H9 (cell line): ENCODE results near the gene GPR42. TPM values are rescaled to one million over a fixed set of nuclear protein-coding genes. Genes with fewer than 3 reads are reported as not detected.

Source experiments
- DNase-seq: peaks from one replicate; pipeline ENCODE4 v3.0.0-alpha.2; 2017
- H2AFZ ChIP-seq: one replicate; pipeline ENCODE4 v1.6.1; 2013; ENCODE audit warnings: mild to moderate bottlenecking, low read length, control low read depth, moderate library complexity
- H2AK5ac ChIP-seq: 2 replicates; pipeline ENCODE4 v1.6.1; 2013; ENCODE audit warnings: low read length, control low read depth, mixed read lengths; ENCODE audit not compliant: insufficient read length
- H2BK120ac ChIP-seq: one replicate; pipeline ENCODE4 v1.6.1; 2013; ENCODE audit warnings: low read depth, mild to moderate bottlenecking, low read length, control low read depth, inconsistent platforms; ENCODE audit not compliant: poor library complexity, severe bottlenecking
- H2BK12ac ChIP-seq: 2 replicates; pipeline ENCODE4 v1.6.1; 2013; ENCODE audit warnings: low read length, control low read depth, mixed read lengths, low read depth; ENCODE audit not compliant: insufficient read length
- H2BK15ac ChIP-seq: 2 replicates; pipeline ENCODE4 v1.6.1; 2013; ENCODE audit warnings: low read depth, low read length, control low read depth
- H2BK20ac ChIP-seq: one replicate; pipeline ENCODE4 v1.6.1; 2013; ENCODE audit warnings: low read depth, mild to moderate bottlenecking, low read length, control low read depth, inconsistent platforms; ENCODE audit not compliant: poor library complexity, severe bottlenecking
- H2BK5ac ChIP-seq: 2 replicates; pipeline ENCODE4 v1.6.1; 2013; ENCODE audit warnings: low read length, control low read depth, mixed read lengths; ENCODE audit not compliant: insufficient read length
- H3K14ac ChIP-seq: 2 replicates; pipeline ENCODE4 v1.6.1; 2013; ENCODE audit warnings: low read length, control low read depth; ENCODE audit not compliant: insufficient read depth
- H3K18ac ChIP-seq: 2 replicates; pipeline ENCODE4 v1.6.1; 2013; ENCODE audit warnings: low read depth, mild to moderate bottlenecking, mixed read lengths, low read length, control low read depth; ENCODE audit not compliant: insufficient read length
- H3K23ac ChIP-seq: 2 replicates; pipeline ENCODE4 v1.6.1; 2013; ENCODE audit warnings: low read length, control low read depth, mixed read lengths, low read depth; ENCODE audit not compliant: insufficient read length
- H3K23me2 ChIP-seq: 2 replicates; pipeline ENCODE4 v1.6.1; 2013; ENCODE audit warnings: low read depth, mild to moderate bottlenecking, mixed read lengths, low read length, control low read depth; ENCODE audit not compliant: insufficient read length, poor library complexity, severe bottlenecking
- H3K27ac ChIP-seq: 2 replicates; pipeline ENCODE4 v1.5.1; 2013; ENCODE audit warnings: low read length, control low read depth, mixed read lengths, low read depth; ENCODE audit not compliant: insufficient read length
- H3K27me3 ChIP-seq: 2 replicates; pipeline ENCODE4 v1.6.1; 2013; ENCODE audit warnings: low read length, control low read depth, inconsistent platforms; ENCODE audit not compliant: insufficient read depth
- H3K4ac ChIP-seq: 2 replicates; pipeline ENCODE4 v1.6.1; 2013; ENCODE audit warnings: low read depth, mild to moderate bottlenecking, control low read depth, inconsistent platforms, low read length, moderate library complexity
- H3K4me1 ChIP-seq: 2 replicates; pipeline ENCODE4 v1.6.1; 2013; ENCODE audit warnings: low read length, control low read depth, inconsistent platforms; ENCODE audit not compliant: insufficient read depth
- H3K4me2 ChIP-seq: 2 replicates; pipeline ENCODE4 v1.6.1; 2013; ENCODE audit warnings: low read length, control low read depth, mixed read lengths; ENCODE audit not compliant: insufficient read length, insufficient read depth
- H3K56ac ChIP-seq: 2 replicates; pipeline ENCODE4 v1.6.1; 2013; ENCODE audit warnings: low read depth, mild to moderate bottlenecking, mixed read lengths, low read length, control low read depth; ENCODE audit not compliant: insufficient read length
- H3K79me1 ChIP-seq: 2 replicates; pipeline ENCODE4 v1.6.1; 2013; ENCODE audit warnings: low read depth, mild to moderate bottlenecking, moderate library complexity, low read length, control low read depth, inconsistent platforms; ENCODE audit not compliant: insufficient read depth, poor library complexity, severe bottlenecking
- H3K79me2 ChIP-seq: 2 replicates; pipeline ENCODE4 v1.6.1; 2013; ENCODE audit warnings: low read length, control low read depth, inconsistent platforms; ENCODE audit not compliant: insufficient read depth
- H3K9ac ChIP-seq: 2 replicates; pipeline ENCODE4 v1.6.1; 2013; ENCODE audit warnings: low read length, control low read depth, mixed read lengths; ENCODE audit not compliant: insufficient read length; ENCODE audit errors: extremely low read depth
- H3K9me3 ChIP-seq: one replicate; pipeline ENCODE4 v1.6.1; 2013; ENCODE audit warnings: low read depth, low read length, inconsistent platforms; ENCODE audit not compliant: control insufficient read depth
- H3T11ph ChIP-seq: one replicate; pipeline ENCODE4 v1.6.1; 2013; ENCODE audit warnings: mild to moderate bottlenecking, low read length, control low read depth, inconsistent platforms
- H4K20me1 ChIP-seq: one replicate; pipeline ENCODE4 v1.6.1; 2013; ENCODE audit not compliant: control insufficient read depth, insufficient read length, insufficient read depth
- H4K5ac ChIP-seq: 2 replicates; pipeline ENCODE4 v1.6.1; 2013; ENCODE audit warnings: low read depth, mild to moderate bottlenecking, mixed read lengths, low read length, control low read depth; ENCODE audit not compliant: insufficient read length
- H4K8ac ChIP-seq: replicated peaks from 2 replicates; pipeline ENCODE4 v1.6.1; 2013; ENCODE audit warnings: low read length, control low read depth, mixed read lengths, low read depth; ENCODE audit not compliant: insufficient read length
- H4K91ac ChIP-seq: 2 replicates; pipeline ENCODE4 v1.6.1; 2013; ENCODE audit warnings: low read depth, mild to moderate bottlenecking, moderate library complexity, mixed read lengths, low read length, control low read depth; ENCODE audit not compliant: insufficient read length
- H3K27ac Mint-ChIP-seq, 3 experiments: 2 replicates in 2 of 3; 3 replicates in 1 of 3; pipeline ENCODE4 v1.8.0; 2020 to 2021; ENCODE audit warnings: mixed read lengths in 3 of 3, mild to moderate bottlenecking in 1 of 3, moderate library complexity in 1 of 3
- H3K27me3 Mint-ChIP-seq: 2 replicates; pipeline ENCODE4 v1.8.0; 2021; ENCODE audit warnings: low read depth, mild to moderate bottlenecking, moderate library complexity, mixed read lengths
- H3K36me3 Mint-ChIP-seq, 3 experiments: 2 replicates in 2 of 3; 3 replicates in 1 of 3; pipeline ENCODE4 v1.8.0; 2020 to 2021; ENCODE audit warnings: low read depth in 3 of 3, mixed read lengths in 3 of 3; ENCODE audit not compliant: insufficient read depth in 1 of 3
- H3K4me1 Mint-ChIP-seq, 2 experiments: 2 replicates each; pipeline ENCODE4 v1.8.0; 2020; ENCODE audit warnings: mixed read lengths in 2 of 2
- H3K4me3 Mint-ChIP-seq, 2 experiments: 2 replicates in 1 of 2; 3 replicates in 1 of 2; pipeline ENCODE4 v1.8.0; 2020 to 2021; ENCODE audit warnings: mild to moderate bottlenecking in 2 of 2, mixed read lengths in 2 of 2, moderate library complexity in 1 of 2
- H3K9me3 Mint-ChIP-seq, 2 experiments: 2 replicates in 1 of 2; 3 replicates in 1 of 2; pipeline ENCODE4 v1.8.0; 2020; ENCODE audit warnings: mild to moderate bottlenecking in 2 of 2, mixed read lengths in 2 of 2, moderate library complexity in 1 of 2
- CTCF ChIP-seq: fragments of 200-600 bp; sonication (generic); conservative IDR thresholded peaks from 3 replicates; pipeline ENCODE4 v1.8.0; 2021; ENCODE audit warnings: antibody characterized with exemption, mild to moderate bottlenecking
- WGBS: extraction: QIAGEN DNeasy Blood & Tissue Kit; methylation state at CpG from one replicate; pipeline ENCODE4 v1.1.7; 2013; ENCODE audit warnings: missing lambda C conversion rate, low lambda C conversion rate, mixed read lengths; ENCODE audit not compliant: insufficient read length; ENCODE audit errors: extremely low coverage; 5-methylcytosine and 5-hydroxymethylcytosine counted together
- total RNA-seq: library from RNA; stranded (reverse); gene quantifications from 2 replicates; pipeline ENCODE4 v1.2.1, GENCODE V29; 2021

GPR42 gene
- total RNA-seq, 1 experiment from 2014 or later, result not detected

- H3K27ac ChIP-seq, result no peak overlapping the region
- H2BK120ac ChIP-seq, result no peak overlapping the region
- no peak overlapping the region for H2AK5ac ChIP-seq
- H2AFZ ChIP-seq, result no peak overlapping the region
- H2BK12ac ChIP-seq, result no peak overlapping the region
- H3K18ac ChIP-seq, result no peak overlapping the region
- H3K4me1 ChIP-seq, result no peaks in the 10 kb centered on the region; the same call in 1 of the 2 replicates
- no peak overlapping the region for H3K14ac ChIP-seq
- no peak overlapping the region for H2BK5ac ChIP-seq
- TF ChIP-seq CTCF, result no peak
- no peak overlapping the region for H3K4me2 ChIP-seq
- no peak overlapping the region for H3K9ac ChIP-seq
- H2BK15ac ChIP-seq, result no peak overlapping the region
- H4K20me1 ChIP-seq, result peaks cover 4% of the 10 kb centered on the region
- Mint-ChIP-seq H3K36me3 (no peaks in the 10 kb centered on the region; a peak in 1 of 7 replicates), H3K27ac (peak overlapping the region in 1 of 3 experiments; percentile 76; a peak in 2 of 7 replicates), H3K9me3 (no peaks in the 10 kb centered on the region), H3K4me3 (no peak overlapping the region), H3K4me1 (peaks cover 6 to 7% of the 10 kb centered on the region in 2 experiments), H3K27me3 (peaks cover 4% of the 10 kb centered on the region)
- H3T11ph ChIP-seq, result no peak overlapping the region
- H3K23ac ChIP-seq, result no peak overlapping the region
- H3K23me2 ChIP-seq, result peaks cover 4% of the 10 kb centered on the region
- no peak for DNase-seq
- H3K9me3 ChIP-seq, result no peaks in the 10 kb centered on the region
- H3K27me3 ChIP-seq, result no peaks in the 10 kb centered on the region
- no peak overlapping the region for H4K8ac ChIP-seq
- H4K91ac ChIP-seq, result no peak overlapping the region
- no peak overlapping the region for H3K4ac ChIP-seq
- no peak overlapping the region for H4K5ac ChIP-seq
- H3K79me2 ChIP-seq, result no peaks in the 10 kb centered on the region
- no peaks in the 10 kb centered on the region for H3K79me1 ChIP-seq
- H3K56ac ChIP-seq, result no peak overlapping the region
- WGBS, result no CpG with 5 or more reads among the region's 6 CpGs
- H2BK20ac ChIP-seq, result no peak overlapping the region
These were observed 14.9 kb upstream of the GPR42 start for GRCh38 chr19:35355791-35356460.
